Activated T-cell treated with anti-CD3 and anti-CD28 coated beads for 48 hours (primary cell): ENCODE results near the gene SPOCK2.
"Not testable (repeated sequence)": the region's sequence is repeated elsewhere in the genome, so short reads cannot be mapped to it uniquely, and the experiment has no call there.

Experiments used
- DNase-seq: peaks from one replicate; pipeline ENCODE4 v3.0.0-alpha.2; 2020; ENCODE audit warnings: low read depth

Gene SPOCK2, protein sequence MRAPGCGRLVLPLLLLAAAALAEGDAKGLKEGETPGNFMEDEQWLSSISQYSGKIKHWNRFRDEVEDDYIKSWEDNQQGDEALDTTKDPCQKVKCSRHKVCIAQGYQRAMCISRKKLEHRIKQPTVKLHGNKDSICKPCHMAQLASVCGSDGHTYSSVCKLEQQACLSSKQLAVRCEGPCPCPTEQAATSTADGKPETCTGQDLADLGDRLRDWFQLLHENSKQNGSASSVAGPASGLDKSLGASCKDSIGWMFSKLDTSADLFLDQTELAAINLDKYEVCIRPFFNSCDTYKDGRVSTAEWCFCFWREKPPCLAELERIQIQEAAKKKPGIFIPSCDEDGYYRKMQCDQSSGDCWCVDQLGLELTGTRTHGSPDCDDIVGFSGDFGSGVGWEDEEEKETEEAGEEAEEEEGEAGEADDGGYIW

GRCh38 chr10:72087969-72088888 is at the start of gene SPOCK2:
Gene SPOCK2 (minus strand): TSS chr10:72088551. CDS start chr10:72088328, 223 bp downstream.
- DNase-seq = peak; percentile 48

DNA sequence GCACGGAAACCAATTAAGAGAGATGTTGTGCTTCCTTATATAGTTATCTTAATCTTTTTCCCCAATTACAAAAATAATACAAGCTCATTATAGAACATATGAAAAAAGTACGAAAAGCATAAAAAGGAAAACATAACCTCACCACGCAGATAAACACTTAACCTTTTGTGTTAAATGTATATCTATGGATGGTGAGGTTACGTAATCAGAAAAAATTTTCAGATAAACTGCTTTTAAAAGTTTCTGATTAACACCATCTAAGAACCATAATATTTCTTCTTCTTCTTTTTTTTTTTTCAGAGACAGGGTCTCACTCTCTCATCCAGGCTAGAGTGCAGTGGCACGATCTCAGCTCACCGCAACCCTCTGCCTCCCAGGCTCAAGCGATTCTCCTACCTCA is 49.2 kb upstream of the SPOCK2 start:
- no peak for DNase-seq

- not testable (repeated sequence) for DNase-seq
Observed at GRCh38 chr10:72136225-72136624, 47.9 kb upstream of the SPOCK2 start.

- no peak for DNase-seq
Observed at GRCh38 chr10:72134785-72135767, 46.7 kb upstream of the SPOCK2 start.

- DNase-seq = no peak
Observed at GRCh38 chr10:72133517-72133916, 45.2 kb upstream of the SPOCK2 start.

DNA sequence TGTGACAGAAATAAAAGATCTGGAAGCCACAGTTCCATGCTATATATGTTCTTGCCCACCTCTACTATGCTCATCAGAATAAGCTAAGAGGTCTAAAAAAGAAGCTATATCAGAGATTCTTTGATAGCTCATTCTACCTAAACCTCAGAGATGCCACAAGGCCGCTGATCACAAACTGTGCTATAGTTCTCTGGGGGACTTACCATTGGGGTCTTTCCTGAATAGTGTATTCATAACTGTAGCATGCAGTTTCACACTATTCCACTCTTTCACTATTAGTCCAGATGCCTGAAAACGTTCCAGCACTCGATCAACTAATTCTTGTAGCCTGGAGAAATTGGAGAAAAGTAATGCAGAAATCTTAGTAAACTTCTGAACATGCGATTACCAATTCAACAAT is 44.5 kb upstream of the SPOCK2 start:
- DNase-seq = no peak

GRCh38 chr10:72127571-72127970 is 39.2 kb upstream of the SPOCK2 start:
- no peak for DNase-seq

- no peak for DNase-seq
Observed at GRCh38 chr10:72126872-72127232, 38.5 kb upstream of the SPOCK2 start.

DNA sequence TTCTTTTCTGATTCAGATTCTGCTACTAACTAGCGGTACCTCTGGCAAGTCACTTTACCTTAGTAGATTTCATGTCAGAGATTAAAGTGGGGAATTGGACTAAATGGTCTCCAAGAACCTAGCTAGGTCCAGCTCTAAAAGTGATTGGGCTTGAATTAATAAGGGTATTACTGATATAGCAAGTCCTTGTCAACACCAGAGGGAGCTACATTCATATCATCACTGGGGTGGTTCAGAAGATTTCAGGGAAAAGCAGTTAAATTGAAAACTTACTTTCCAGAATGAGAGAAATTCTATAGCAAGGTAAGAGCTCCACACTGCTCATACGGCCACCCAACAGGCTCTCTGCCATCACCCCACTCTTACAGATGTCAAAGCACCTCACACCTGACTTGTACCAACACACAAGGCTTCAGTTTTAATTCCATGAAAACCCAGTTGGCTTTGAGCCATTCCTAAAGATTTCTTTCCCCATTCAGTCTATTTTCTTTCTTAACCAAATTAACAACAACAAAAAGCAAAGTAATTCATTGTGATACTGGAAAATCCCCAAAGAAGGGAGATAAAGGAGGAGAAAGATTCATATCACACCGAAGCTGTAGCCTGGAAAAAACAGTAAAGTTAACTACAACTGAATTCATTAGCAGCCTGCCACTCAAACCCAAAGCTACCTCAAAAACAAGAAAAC is 38.0 kb upstream of the SPOCK2 start:
- DNase-seq = no peak

DNA sequence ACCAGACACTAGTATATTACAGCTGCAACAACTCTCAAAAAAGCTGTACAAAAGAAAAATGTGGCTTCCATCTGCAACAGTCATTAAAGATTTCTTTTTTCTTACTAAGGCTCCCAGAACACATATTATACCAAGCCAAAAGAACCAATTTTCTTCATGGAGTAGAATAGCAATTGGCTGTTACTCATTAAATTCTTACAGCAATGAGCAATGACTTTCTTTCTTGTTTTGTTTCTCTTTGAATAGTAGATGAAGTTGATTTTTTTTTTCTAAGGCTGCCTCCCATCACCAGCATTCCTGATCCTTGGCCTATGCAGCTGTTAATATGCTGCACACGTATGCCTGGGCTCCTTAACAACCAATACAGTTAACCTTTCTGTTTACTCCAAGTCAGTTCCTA is 36.6 kb upstream of the SPOCK2 start:
- DNase-seq = no peak

DNA sequence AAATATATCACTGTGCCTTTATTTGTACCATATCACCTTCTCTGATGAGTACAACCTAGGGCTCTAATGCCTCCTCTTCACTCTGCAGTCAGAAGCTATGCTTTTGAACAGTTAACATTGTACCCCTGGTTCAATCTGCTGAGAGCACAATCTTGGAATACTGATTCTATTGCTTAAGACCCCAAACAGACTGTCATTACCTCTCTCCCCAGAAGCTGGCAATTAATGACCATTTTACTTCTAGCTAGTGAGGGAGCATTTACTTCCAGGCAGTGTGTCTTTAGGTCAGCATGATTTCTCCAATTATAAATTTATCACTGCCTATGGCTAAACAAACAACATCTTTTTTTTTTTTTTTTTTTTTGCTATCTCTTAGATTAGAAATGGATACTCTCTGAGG is 36.0 kb upstream of the SPOCK2 start:
- no peak for DNase-seq

- DNase-seq = no peak
Observed at GRCh38 chr10:72123616-72124015, 35.3 kb upstream of the SPOCK2 start.

DNA sequence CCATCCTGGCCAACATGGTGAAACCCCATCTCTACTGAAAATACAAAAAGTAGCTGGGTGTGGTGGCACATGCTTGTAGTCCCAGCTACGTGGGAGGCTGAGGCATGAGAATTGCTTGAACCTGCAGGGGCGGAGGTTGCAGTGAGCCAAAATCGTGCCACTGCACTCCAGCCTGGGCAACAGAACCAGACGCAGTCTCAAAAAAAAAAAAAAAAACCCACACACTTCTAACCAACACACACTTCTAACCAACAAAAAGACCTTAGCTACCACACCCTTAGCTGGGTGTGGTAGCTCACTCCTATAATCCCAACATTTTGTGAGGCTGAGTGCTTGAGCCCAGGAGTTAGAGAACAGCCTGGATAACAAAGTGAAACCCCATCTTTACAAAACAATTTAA is 33.9 kb upstream of the SPOCK2 start:
- no peak for DNase-seq

- DNase-seq = no peak
Observed at GRCh38 chr10:72121389-72121788, 33.0 kb upstream of the SPOCK2 start.

DNA sequence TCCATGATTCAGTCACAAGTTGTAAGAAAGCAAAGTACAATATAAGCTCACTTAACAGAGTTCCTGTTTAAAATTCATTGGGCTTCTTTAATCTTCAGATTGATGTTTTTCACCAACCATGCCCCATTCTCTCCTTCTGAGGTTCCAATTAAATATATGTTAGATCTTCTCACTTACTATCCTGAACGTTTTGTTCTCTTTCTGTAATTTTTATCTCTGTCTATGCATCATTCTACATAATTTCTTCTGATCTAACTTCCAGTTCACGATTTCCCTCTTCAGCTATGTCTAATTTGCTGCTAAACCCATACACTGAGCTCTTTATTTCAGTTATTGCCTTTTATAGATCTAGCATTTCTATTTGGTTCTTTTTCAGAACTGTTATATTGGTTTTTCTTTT is 28.0 kb upstream of the SPOCK2 start:
- DNase-seq = no peak

- DNase-seq = no peak
Observed at GRCh38 chr10:72114706-72115450, 26.5 kb upstream of the SPOCK2 start.

DNA sequence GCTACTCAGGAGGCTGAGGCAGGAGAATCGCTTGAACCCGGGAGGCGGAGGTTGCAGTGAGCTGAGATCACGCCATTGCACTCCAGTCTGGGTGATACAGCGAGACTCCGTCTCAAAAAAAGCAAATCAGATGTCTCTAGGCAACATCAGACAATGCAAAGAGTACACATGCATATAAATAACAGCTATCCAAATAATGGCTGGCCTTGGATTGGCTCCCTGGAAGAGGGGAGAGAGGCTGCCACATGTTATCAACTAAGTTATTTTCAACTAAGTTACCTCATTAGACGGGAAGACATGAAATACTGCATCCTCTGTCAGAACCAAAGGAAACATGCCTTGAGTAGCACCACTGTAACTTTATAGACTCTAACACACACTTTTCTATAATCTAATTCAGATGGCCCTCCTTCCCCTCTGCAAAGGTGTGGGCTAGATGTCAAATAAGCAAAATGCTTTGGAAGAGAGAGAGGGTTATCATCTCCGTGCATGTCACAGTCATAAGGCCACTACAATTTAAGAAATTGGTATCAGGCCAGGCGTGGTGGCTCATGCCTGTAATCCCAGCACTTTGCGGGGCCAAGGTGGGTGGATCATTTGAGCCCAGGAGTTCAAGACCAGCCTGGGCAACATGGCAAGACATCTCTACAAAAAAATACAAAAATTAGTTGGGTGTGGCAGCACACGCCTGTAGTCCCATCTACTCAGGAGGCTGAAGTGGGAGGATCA is 22.5 kb upstream of the SPOCK2 start:
- no peak for DNase-seq

DNA sequence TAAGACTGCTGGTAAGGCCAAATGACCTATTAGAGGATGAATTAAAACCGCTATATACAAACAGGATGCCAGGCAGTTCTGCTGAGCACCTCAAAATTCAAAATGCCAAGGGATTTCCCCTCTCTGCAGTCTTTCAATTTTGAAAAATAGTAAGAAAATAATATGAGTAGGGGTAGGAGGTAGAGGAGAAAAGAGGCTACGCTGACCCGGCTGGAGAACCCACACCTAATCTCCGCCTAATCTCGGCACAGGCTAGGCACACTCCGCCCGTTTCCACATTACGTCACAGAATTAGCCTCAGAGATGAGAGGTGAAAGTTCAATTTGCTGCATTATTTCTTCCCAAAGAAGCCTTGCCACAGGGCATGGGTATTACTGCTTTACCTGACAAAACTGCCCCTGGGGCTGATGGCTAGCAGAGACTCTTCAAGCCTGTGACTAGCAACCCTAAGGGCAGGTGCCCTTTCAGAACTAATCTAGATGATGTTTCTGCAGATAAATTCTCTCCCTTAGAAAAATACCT is 21.3 kb upstream of the SPOCK2 start:
- DNase-seq = no peak

DNA sequence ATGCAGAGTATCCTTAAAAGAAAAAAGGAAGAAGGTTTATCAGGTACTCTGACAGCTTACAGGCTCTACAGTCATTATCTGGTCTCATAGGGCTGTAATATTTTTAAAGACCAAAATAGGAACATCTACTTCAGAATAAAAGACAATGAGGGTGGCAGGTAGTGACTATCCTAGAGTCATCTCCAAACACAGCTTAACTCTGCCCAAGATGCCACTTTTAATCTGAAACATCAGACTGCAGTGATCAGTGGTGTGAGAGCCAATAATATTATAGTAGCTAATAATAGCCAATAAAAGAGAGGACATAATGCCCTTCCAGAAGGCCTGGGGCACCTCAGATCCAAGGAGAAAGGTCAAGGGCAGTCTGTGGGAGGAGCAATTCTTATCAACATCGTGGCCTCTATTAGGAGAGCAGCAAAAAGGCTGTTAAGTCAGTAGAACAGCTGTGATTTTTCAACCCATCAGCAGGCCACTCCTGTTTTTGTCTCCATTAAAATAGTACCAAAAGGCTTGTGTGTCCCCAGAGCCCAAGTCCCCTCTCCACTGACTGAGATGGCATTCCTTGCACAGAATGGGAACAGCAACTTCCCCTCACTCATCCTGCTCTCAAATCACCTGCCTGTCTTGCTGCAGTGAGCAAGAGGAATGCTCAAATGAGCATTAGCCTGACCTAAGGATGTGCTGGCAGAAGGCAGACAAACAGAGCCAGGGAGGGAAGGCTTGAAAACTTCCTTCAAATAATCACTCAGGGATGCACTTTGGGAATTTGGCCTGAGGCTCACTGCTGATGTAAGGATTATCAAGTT is 20.7 kb upstream of the SPOCK2 start:
- DNase-seq = no peak
